Measurements from ENCODE around the gene BCKDHB.

GRCh38 chr6:80161434-80161833 lies 55.0 kb downstream of the BCKDHB start:
- TF ChIP-seq CTCF (IDR thresholded peaks at IDR 0.05): no peak
- TF ChIP-seq POLR2AphosphoS5 (IDR thresholded peaks at IDR 0.05): no peak

Measured in prostate gland (tissue), 2 donors.